Lower leg skin (tissue), 4 donors: ENCODE measurements around the gene LITAF. TPM values are rescaled to one million over a fixed set of nuclear protein-coding genes. Genes with fewer than 3 reads are reported as not detected.

Experiments used
- DNase-seq, 2 donors: peaks; one replicate each; pipeline ENCODE4 v3.0.0-alpha.2; 2019; ENCODE audit warnings: low spot score in 2 of 2
- H3K4me3 ChIP-seq: fragments of 200-600 bp; sonication (generic); 2 replicates; pipeline ENCODE4 v1.5.1; 2017; ENCODE audit warnings: mild to moderate bottlenecking, low read depth; ENCODE audit not compliant: poor library complexity, severe bottlenecking
- CTCF ChIP-seq, 3 donors: fragments of 450-650 bp; IDR thresholded peaks; one replicate each; pipeline ENCODE4 v1.5.1; 2016; ENCODE audit warnings: antibody characterized with exemption in 3 of 3, mild to moderate bottlenecking in 3 of 3, moderate library complexity in 2 of 3
- POLR2A ChIP-seq, 2 donors: fragments of 450-650 bp; IDR thresholded peaks; one replicate each; pipeline ENCODE4 v1.6.1; 2016 to 2017; ENCODE audit warnings: antibody characterized with exemption in 2 of 2, mild to moderate bottlenecking in 1 of 2, moderate library complexity in 1 of 2
- WGBS, 2 donors: methylation state at CpG; one replicate each; pipeline ENCODE4 v1.1.5; 2018; 5-methylcytosine and 5-hydroxymethylcytosine counted together
- intact Hi-C: fragments of 100-400 bp; cut with DNase I; formaldehyde crosslinking; loops from one replicate; pipeline ENCODE4 v1.15.0; 2023; ENCODE audit warnings: low total_unique reads
- total RNA-seq, 4 donors: library from RNA; depleted of rRNA; stranded (reverse); fragments of >200 nt; gene quantifications; one replicate each; pipeline ENCODE4 v1.1.0, GENCODE V29; 2016

LITAF gene
- total RNA-seq, 4 donors from 2014 or later, result 54.9 to 84.2 (median 67.7) TPM

DNA sequence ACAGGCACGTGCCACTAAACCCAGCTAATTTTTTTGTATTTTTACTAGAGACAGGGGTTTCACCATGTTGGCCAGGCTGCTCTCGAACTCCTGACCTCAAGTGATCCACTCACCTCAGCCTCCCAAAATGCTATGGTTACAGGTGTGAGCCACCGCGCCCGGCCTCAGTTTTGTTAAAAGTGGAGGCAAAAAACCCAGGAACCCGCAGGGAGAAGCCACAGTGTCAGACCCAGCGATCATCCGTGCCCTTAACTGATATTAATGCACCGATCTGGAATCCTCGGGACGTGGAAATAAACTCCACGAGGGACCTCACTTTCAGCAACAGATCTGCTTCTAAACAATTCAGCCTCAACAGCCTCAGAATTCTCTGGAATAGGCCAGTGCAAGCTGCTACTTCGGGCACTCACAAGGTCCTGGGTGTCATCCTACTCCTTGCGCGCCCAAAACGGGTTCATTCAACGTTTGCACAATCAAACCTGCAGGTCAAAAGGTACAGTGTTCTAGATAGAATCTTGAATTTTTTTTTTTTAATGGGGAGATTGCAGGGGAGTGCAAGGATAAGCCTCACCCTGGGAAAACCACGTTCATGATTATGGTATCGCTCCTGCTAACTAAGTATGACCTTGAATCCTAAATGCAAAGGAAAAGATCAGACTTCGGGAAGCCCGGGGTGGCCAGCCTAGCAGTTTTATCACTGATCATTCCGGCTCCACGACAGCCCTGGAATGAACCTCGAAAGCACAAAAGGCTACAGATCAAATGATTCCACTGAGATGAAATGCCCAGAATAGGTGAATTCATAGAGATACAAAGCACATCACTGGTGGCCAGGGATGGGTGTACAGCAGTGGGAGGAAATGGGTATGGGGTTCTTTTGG is 22.4 kb downstream of the LITAF start:
- TF ChIP-seq POLR2A (IDR thresholded peaks at IDR 0.05), result no peak
- TF ChIP-seq CTCF (IDR thresholded peaks at IDR 0.05), result no peak
- intact Hi-C loops, result no loop called here
- DNase-seq, result no peak
- WGBS, 2 donors, result 89 to 90% methylated on average over 24 of the region's 24 CpGs
- H3K4me3 ChIP-seq, result no peak overlapping the region

DNA sequence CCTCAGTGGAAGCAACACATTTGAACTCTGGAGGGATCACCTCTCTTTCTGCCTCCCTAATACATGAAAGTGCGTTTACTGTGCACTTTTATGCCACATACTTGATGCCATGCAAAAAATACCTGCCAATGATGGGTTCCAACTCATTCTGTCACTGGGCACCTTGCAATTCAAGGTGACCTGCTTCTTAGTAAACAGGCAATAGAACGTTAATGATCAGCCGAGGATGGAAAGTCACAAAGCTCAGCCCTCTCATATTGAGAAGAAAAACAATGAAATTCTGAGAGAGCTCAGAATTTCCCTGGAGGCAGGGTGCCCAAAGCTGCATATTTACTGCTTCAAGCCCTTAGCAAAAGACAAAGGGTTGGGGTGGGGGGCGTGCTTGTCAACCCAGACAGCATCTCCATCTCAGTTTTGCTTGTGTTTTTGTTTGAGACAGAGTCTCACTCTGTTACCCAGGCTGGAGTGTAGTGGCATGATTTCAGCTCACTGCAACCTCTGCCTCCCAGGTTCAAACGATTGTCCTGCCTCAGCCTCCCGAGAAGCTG is 23.2 kb downstream of the LITAF start:
- DNase-seq, result no peak
- WGBS, 2 donors, result 74 to 77% methylated on average over 6 of the region's 6 CpGs
- TF ChIP-seq CTCF (IDR thresholded peaks at IDR 0.05) (no peak), POLR2A (IDR thresholded peaks at IDR 0.05) (no peak)
- H3K4me3 ChIP-seq, result no peak overlapping the region
- intact Hi-C loops, result no loop called here

- 83 to 88% methylated on average over 10 of the region's 10 CpGs for WGBS, 2 donors
- DNase-seq, result no peak
- no peak overlapping the region for H3K4me3 ChIP-seq
- intact Hi-C loops, result no loop called here
- no peak for TF ChIP-seq POLR2A (IDR thresholded peaks at IDR 0.05)
- no peak for TF ChIP-seq CTCF (IDR thresholded peaks at IDR 0.05)
These were observed 23.8 kb downstream of the LITAF start for GRCh38 chr16:11562941-11563340.

DNA sequence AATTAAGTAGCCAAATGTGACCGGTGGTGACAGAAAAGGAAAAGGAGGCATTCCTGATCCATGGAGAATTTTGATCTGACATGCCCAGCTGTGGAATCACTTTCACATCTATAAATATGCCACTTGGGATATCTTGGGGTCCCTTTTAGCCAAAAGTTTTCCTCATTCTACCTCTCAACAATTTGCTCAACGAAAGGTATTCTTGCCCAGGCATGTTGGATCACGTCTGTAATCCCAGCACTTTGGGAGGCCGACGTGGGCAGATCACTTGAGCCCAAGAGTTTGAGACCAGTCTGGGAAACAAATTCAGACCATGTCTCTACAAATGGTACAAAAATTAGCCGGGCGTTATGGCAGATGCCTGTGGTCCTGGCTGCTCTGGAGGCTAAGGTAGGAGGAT is 24.3 kb downstream of the LITAF start:
- intact Hi-C loops, result no loop called here
- H3K4me3 ChIP-seq, result no peak overlapping the region
- TF ChIP-seq POLR2A (IDR thresholded peaks at IDR 0.05) (no peak), CTCF (IDR thresholded peaks at IDR 0.05) (no peak)
- no peak for DNase-seq
- 63 to 71% methylated on average over 7 of the region's 7 CpGs for WGBS, 2 donors

- WGBS, 2 donors, result 84 to 95% methylated on average over 3 of the region's 3 CpGs
These were observed 24.9 kb downstream of the LITAF start for GRCh38 chr16:11561856-11562255.

More at GRCh38 chr16:11561856-11562255, 24.9 kb downstream of the LITAF start:
- H3K4me3 ChIP-seq, result no peak overlapping the region
- TF ChIP-seq POLR2A (IDR thresholded peaks at IDR 0.05) (no peak), CTCF (IDR thresholded peaks at IDR 0.05) (no peak)
- DNase-seq, result no peak
- intact Hi-C loops, result no loop called here
